HG03103 (cell line): ENCODE measurements around the gene HOXC6.

Experiments used
- ATAC-seq: cut with Tn5 transposase; IDR thresholded peaks from one replicate; pipeline ENCODE4 v1.9.1; 2021; ENCODE audit warnings: low read depth; ENCODE audit not compliant: unreplicated experiment

The HOXC6 gene

DNA sequence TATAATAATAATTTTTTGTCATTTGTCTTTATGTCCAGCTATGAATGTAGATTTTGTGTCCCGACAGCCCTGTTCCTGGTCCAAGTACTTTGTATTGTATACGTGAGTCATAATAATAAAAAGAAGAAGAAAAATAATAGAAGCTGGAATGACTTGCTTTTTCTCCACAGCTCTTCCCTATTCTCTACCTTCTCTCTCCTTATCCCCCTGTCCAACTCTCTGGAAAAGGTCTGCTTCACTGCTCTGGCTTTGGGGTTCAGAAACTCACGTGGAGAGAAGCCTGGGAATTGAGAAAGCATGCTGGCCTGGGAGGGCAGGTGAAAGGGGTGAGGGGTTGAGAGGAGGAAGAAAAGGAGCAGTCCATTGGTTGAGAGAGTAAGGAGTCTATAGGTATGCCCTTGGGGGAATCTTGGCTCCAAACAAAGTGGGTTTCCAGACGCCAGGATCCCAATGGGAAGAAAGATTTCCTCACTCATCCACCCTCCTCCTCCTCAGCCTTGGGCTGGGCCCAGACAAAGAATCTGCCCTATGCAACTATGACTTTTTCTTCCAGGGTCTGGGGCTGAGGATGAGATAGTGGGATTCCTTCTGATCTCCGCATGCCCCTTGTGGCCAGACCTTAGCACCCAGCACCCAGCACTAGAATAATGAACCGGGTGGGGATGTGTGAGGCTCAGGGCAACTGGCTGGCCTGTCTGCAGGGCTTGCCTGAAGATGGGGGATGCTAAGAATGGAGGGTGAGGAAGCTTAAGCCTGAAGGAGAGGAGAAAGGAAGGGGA, 15.4 kb upstream of the HOXC6 start:
- no peak for ATAC-seq

DNA sequence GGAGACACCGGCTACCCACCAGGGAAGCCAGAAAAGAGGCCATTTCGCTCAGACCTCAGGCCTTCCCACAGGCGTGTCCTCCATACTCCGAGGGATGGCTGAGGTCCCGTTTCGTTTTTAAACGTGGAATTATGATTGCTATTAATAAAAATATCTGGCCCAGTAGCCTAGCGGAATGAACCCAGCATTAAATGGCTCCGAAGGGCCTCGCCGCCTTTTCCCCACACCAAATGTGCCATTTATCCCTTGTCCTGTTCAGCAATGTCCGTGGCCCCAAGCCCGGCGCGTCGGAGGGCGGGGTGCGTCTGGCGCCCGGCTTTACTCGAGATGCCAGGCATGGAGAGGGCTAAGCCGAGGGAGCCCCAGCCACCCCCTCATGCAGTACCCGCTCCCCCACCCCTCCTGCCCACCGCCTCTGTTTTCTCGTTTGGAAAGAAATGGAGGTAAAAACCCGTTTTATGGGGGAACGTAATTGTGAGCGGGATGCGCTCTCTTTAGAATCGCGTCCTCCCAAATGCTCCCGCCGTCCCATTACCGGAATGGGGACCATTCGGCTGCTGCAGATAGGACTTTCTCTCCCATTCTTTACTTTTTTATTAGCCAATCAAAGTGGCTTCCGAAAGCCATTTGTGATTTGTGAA, 13.7 kb upstream of the HOXC6 start:
- no peak for ATAC-seq

DNA sequence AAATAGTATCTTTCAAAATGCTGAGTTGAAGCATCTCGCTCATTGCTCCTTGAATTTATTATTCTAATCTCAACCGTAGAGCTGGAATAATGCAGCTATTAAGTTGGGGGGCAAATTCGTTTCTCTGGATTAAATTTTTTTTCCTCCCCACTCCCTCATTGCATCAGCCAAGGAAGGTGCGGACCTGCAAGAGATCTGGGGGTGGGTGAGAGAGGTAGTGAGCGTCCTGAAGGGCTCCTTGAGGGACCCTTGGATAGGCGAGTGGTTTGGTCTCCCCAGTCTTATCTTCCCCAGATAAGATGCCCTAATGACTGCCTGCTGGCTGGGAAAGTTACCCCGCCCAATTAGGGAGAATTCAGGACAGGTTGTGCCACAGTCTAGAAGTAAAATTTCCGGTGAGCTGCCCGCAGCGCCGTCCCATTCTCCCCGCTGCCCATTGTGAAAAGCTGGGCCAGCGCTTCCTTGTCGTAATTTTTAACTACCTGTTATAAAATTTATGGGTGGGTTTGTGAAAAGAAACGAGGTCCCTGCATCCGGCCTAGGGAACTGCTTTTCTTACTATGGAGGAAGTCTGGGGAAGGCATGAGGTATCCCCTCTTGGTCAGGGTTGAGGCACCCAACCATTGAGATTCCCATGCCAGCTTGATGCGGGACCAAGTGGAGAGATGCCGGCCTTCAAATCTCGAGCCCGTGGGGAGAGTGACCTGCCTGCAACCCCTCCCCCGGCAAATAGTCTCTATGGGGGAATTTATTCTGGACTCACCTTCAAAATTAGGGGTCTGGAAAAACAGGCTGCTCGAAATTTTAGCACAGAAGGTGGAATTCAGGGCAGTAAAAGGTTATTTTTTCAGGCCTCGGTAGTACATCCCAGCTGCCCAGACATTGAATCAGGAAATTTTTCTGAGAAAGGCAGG, 13.0 kb upstream of the HOXC6 start:
- no peak for ATAC-seq

DNA sequence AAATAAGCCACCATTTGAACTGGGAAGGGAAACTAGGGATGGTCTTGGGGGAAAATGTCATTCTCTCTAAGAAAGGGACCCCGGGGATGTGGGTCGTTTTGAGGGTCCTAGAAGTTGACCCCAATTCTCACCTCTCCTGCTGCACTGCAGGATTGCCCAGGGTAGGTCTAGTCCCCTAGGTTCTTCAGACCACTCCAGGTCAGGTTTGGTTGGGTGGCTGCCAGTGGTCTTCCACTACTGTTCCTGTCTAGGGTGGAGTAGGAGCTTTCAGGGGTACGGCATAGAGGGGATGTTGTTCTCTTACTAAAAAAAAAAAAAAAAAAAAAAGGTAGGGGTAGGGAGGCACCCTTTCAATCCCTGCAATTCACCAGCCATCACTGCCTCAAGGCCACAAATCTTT, 12.2 kb upstream of the HOXC6 start:
- no peak for ATAC-seq

DNA sequence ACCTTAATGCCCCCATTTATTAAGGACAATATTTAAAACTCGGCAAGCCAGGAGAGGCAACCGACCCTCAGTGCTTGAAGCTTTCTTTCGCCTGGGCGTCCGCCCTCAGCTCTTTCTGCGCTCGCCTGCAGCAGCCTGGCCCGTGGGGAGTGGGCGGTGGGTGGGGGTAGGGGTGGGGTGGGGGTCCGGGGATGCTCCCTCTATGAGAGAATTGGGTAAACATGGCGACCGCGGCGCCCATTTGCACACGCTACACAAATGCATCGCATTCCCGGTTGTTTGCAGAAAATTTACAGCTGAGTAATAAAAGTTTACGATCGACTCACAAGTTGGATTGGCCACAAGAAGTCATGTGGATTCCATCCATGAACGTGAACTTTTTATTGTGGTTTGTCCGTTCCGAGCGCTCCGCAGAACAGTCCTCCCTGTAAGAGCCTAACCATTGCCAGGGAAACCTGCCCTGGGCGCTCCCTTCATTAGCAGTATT, 11.7 kb upstream of the HOXC6 start:
- no peak for ATAC-seq

DNA sequence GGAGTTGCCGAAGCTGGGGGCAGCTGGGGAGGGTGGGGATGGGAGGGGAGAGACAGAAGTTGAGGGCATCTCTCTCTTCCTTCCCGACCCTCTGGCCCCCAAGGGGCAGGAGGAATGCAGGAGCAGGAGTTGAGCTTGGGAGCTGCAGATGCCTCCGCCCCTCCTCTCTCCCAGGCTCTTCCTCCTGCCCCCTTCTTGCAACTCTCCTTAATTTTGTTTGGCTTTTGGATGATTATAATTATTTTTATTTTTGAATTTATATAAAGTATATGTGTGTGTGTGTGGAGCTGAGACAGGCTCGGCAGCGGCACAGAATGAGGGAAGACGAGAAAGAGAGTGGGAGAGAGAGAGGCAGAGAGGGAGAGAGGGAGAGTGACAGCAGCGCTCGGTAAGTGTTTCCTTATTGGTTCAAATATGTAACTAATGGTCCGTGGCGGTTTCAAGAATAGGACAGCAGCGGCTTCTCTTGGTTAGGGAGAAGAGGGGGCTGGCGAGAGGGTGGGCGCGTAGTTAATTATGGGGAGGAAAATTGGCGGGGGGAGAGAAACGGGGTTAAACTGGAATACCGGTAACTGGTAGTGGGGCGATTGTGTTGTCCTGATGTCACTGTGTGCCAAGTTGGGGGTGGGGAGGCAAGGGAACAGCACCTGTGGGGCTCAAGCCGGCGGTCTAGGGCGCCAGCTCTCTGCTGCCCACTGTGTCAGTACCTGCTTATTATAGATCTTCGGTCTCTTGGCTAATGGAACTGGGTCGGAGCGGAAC, 11.0 kb upstream of the HOXC6 start:
- ATAC-seq: peak; percentile 15

DNA sequence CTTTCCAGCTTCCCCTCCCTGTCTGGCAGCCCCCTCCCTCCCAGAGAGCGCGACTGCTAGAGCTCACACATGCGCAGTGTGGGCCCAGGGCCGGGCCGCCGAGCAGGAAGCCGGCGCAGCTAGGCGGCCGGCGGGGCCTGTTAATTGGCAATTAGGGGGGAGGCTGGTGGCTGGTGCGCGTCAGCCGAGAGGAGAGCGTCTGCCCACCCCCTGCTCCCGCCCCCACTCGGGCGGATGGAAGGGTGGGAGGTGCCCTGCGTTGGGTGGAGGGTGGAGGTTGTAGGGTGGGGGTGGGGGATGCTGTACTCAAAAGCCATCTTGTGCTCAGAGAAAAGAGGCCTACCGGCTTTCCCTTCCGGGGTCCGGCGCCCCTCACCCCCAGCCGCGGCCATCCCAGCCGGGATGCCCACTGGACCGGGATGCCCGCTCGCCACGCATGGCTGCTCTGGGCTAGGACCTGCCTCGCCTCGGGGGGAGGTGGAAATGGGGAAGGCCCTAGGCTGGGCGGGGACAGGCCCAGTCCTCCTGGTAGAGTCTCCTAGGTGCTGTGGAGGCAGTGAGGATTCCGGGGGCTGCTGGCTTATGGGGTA, 10.3 kb upstream of the HOXC6 start:
- peak; percentile 57 for ATAC-seq

DNA sequence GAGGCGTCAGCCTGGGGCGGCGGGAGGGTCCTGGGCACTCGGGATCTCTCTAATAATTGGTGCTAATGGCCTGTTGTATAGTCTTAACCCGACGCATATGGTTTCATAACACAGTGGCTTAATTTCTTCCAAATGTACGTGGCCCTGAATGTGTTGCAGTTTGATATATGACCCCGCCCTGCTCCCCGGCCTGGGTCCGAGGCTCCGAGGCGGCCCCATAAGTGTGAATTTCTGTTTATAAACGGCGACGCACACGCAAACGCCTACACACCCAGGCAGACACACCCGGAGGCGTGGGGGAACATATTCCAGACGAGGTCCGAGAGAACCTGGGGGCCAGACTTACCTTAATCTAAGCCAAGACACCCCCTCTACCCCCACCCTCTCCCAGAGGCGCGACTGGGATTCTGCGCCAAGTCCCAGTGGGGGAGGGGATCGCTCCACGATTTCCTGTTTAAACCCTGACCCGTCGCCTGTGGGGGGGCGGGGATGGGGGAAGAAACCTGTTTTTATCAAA, 9.7 kb upstream of the HOXC6 start:
- no peak for ATAC-seq

DNA sequence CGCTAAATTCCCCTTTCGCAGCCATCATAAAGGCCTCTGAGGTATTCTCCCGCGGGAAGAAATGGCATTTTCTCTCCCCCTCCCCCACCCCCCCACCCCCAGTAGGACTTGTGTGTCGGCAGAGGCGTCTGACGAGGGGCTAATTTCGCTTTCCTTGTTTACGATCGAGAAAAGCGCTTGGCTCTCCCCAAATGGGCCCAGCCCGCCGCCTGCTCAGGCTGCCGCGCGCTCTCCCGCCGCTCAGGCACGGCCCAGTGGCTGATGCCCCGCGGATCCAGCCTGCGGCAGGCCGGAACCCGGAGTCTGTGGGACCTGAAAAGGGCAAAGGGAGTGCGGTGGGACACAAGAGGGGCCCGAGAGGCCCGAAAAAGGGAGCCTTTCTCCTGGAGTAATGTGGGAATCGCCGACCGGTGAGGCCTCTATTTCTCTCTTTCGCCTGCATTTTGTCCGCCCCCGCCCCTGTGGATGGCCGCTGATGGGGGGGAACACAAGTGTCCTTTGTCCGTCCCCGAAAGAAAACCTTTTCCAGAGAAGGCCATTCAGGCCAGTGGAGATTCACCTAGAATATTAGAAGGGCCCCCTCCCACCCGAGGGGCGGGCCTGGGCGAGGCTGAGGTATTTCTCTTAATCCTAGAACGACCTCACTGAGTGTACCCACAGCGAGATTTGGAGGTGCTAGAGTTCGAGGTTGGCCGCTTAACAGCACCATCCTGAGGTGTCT, 9.0 kb upstream of the HOXC6 start:
- no peak for ATAC-seq

DNA sequence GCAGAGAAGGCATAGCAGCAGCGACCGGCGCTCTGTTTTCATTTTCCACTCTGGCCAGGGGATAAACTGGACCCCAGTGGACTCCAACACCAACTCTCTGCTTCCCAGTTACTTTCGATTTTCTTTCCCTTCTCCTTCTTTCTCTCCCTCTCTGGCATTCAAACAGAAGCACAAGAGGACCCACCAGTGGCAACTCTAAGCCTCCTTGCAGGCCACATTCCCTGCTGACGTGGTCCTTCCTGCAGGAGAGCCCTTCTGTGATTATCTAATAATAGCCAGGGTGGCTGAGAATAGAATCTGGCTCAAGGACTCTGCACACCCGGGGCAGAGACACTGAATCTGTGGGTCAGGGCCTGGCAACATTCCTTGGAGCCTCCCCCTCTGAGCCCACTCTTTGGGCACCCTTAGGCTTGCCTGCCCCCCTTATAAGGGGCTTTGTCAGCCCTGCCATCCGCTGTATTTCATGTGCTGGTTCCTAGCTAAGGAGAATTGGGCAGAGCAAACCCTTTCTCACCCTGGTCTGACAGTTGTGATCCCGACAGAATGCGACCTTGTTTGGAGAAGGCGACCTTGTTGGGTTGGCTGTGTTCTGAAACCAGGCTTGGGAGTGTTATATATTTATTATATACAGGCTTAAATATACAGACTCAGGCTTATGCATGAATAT, 8.2 kb upstream of the HOXC6 start:
- no peak for ATAC-seq

DNA sequence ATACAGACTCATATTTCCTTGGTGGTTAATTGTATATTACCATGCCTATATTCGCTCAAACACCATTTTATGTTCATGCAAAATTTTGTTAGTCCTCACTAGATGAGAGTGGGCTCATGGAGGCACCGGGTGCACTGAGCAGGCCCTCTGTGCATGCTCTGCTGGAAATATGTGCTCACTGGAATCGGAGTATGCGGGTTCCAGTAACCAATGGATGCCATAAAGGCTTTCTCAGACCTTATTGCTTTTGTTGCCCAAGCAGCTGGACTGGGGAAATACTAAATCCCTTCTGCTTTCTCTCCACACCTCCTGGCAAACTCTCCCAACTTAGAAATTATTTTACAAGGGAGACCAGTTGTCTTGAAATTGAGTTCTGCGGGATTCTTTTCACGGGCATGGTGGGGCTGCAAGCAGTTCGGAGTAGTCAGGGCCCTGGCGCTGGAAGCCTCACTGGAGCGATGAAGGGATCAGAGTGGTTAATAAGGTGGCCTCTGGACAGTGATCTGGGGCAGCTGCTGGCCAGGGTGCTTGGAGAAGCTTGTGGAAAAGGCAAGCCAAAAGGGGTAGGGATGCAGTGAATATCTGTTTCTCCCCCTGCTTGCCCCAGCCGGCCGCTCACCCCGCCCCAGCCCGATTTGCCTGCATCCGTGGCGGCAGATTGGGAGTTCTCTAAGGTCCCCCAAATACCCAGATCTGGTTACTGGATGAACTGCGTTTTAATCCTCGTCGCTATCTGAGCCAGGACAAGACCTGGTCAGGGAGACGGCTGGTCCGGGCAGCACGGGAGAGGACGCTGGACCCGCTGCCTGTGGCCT, 7.4 kb upstream of the HOXC6 start:
- no peak for ATAC-seq

DNA sequence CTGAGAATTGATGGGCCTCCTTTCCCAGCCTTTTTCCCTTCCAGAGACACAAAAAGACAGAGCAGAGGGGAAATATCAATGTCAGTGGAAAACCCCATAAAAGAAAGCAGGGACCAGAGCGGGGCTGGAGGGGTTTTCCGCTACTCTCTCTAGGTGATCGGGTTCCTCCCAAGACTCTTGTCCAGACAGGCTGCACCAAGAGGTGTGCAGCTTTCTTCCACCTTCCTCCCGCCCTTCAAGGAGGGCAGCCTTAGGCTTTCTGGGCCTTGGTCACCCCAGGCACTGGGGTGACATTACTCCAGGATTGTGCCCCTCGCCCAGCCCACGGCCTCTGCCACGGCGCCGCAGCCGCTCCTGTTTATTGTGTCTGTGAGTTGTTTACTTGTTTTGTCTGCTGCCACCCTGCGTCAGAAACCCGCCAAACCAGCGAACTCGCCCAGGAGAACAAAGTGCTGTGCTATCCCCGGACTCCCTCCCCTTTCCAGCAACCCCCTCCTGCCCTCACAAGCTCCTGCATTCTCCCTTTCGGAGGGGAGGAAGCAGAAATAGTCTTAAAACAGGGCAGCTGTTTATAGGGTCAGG, 6.7 kb upstream of the HOXC6 start:
- no peak for ATAC-seq

DNA sequence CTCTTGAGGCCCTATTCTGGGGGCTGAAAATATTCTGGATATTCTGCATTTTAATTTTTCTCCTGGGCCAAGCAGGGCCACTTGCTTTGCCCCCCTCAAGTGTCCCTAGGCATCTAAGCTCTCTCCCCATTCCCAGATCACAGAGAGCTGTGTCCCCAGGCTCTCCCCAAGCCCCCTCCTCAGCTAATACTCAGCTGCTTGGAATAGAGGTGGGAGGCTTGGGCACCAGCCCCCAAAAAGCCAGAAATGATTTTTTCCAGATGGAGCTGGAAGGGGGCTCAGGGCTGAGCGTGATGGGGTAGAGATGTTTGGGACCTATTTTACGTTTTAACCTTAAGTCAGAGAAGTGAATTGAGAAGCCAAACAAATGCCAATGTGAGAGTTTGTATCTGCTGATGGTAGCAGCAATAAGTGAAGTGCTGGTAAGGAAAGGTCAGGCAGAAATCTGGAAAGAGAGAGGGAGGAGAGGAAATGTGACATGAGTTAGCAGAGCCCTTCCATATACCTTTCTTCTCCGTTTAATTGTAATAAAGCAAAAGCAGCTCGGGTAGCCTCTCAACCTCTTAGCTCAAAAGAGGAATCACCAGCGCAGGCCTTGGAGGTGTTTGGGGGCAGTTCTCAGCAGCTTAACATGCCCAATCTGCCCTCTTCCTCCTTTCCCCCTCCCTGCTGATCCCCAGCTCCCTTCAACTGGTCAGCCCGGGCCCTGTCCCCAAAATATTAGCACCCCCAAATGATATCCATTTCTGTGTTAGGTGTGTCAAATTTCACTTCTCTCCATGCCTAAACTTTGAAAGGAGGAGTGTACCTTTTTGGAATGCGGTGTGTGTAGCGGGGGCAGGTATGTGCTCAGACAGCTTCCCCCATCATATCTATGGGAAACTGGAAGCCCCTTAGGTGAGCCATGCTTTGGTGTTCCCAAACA, 5.0 kb upstream of the HOXC6 start:
- ATAC-seq: no peak

DNA sequence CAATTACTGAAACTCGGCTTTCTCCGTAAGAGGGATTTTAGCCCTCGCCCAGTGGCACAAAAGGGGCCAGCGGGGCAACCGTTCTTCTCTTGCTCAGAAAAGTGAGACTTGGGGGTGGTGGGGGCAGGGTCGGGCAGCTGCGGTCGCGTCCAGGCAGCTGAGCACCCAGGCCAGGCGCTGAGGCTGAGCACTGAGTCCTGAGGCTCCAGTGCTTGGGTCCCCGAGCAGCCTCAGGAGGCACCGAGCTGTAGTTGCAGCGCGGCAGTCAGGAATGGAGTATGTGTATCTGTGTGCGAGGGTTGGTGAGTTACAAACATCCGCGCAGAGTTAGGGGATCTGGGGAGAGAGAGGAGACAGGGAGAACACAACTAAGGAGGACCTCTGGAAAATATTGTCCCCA, 4.1 kb upstream of the HOXC6 start:
- no peak for ATAC-seq

DNA sequence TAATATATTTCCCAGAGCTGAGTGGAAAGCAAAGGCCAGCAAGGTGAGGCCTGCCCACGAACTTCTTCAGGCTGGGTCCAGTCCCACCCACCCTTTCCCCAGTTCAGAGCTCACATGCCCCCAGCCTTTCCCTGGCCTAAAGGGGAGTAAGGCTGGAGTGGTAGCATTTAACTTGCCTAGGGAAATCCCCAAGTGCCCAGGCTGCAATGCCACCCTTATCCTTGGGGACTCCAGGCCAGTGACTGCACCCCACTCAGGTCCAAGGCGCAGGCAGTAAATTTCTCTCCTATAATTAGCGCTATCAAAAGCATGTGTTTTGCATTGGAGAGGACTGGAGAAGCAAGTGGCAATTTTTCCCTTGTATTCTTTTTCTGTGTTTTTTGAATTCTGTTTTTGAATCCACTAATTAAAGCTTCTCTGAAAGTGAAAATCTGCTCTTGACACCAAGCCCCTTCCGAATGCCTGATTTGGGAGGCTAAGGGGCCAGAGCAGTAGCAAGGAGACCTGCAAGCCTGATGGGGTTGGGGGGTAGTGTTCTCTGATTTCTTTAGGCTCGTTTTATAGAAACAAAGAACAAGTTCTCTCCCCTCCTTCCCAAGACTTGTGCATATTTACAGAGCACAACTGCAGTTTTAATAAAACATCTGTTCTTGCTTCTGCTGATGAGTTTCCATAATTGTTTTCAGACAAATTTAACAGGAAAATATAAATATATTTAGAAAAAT, 3.5 kb upstream of the HOXC6 start:
- no peak for ATAC-seq
